GM12878 (cell line): Measurements from ENCODE around the gene NDUFV2. TPM values are rescaled to one million over a fixed set of nuclear protein-coding genes. Genes with fewer than 3 reads are reported as not detected.

Experiments used
- EED ChIP-seq: sonication (generic); IDR thresholded peaks from 2 replicates; pipeline ENCODE4 v1.6.1; 2016; ENCODE audit warnings: antibody characterized with exemption, low read depth
- FOXM1 ChIP-seq: IDR thresholded peaks from 2 replicates; pipeline ENCODE4 v1.6.1; 2012; ENCODE audit warnings: low read depth, mild to moderate bottlenecking, inconsistent platforms, low read length, moderate library complexity
- HDAC6 ChIP-seq: fragments of 200-600 bp; sonication (generic); IDR thresholded peaks from one replicate; pipeline ENCODE4 v1.8.0; 2017; ENCODE audit warnings: antibody characterized with exemption; ENCODE audit not compliant: unreplicated experiment
- KDM1A ChIP-seq: fragments of 200-600 bp; sonication (generic); IDR thresholded peaks from 2 replicates; pipeline ENCODE4 v1.6.1; 2016; ENCODE audit warnings: borderline replicate concordance
- MEF2B ChIP-seq: fragments of 450-650 bp; IDR thresholded peaks from 2 replicates; pipeline ENCODE4 v1.6.1; 2018; ENCODE audit warnings: mild to moderate bottlenecking, moderate library complexity; ENCODE audit not compliant: partially characterized antibody, poor library complexity, severe bottlenecking
- MLLT1 ChIP-seq: fragments of 450-650 bp; IDR thresholded peaks from 2 replicates; pipeline ENCODE4 v1.6.1; 2016; ENCODE audit warnings: mild to moderate bottlenecking
- MTA2 ChIP-seq: fragments of 450-650 bp; IDR thresholded peaks from 2 replicates; pipeline ENCODE4 v1.6.1; 2016; ENCODE audit warnings: low read depth, mild to moderate bottlenecking, moderate library complexity
- MTA3 ChIP-seq: IDR thresholded peaks from 2 replicates; pipeline ENCODE4 v1.6.1; 2012; ENCODE audit warnings: low read length, inconsistent platforms, borderline replicate concordance
- MYB ChIP-seq: fragments of 150-350 bp; IDR thresholded peaks from 2 replicates; pipeline ENCODE4 v1.6.1; 2014; ENCODE audit warnings: mild to moderate bottlenecking, low read depth, low read length, borderline replicate concordance
- NFYA ChIP-seq: IDR thresholded peaks from 2 replicates; pipeline ENCODE4 v1.6.1; 2011; ENCODE audit warnings: low read depth, mild to moderate bottlenecking, low read length, improper control_type of control experiment, borderline replicate concordance
- NR2F1 ChIP-seq: fragments of 450-650 bp; conservative IDR thresholded peaks from 2 replicates; pipeline ENCODE4 v1.6.1; 2017; ENCODE audit warnings: mild to moderate bottlenecking
- POLR2AphosphoS2 ChIP-seq: IDR thresholded peaks from 2 replicates; pipeline ENCODE4 v1.6.1; 2011; ENCODE audit warnings: low read depth, mild to moderate bottlenecking, low read length, improper control_type of control experiment, moderate library complexity
- RELB ChIP-seq: fragments of 450-650 bp; IDR thresholded peaks from 2 replicates; pipeline ENCODE4 v1.6.1; 2017; ENCODE audit warnings: low read depth, mild to moderate bottlenecking, moderate library complexity
- SKIL ChIP-seq: fragments of 450-650 bp; IDR thresholded peaks from 2 replicates; pipeline ENCODE4 v1.6.1; 2017; ENCODE audit warnings: mild to moderate bottlenecking, low read depth, inconsistent platforms; ENCODE audit not compliant: poor library complexity, severe bottlenecking
- SMAD1 ChIP-seq: fragments of 450-650 bp; IDR thresholded peaks from 2 replicates; pipeline ENCODE4 v1.6.1; 2018; ENCODE audit warnings: mild to moderate bottlenecking, low read depth; ENCODE audit not compliant: partially characterized antibody
- TAF1 ChIP-seq: IDR thresholded peaks from 2 replicates; pipeline ENCODE4 v1.6.1; 2011; ENCODE audit warnings: mild to moderate bottlenecking, low read depth, low read length, borderline replicate concordance
- ZBTB40 ChIP-seq: fragments of 450-650 bp; IDR thresholded peaks from 2 replicates; pipeline ENCODE4 v1.6.1; 2016; ENCODE audit warnings: mild to moderate bottlenecking, moderate library complexity, borderline replicate concordance
- ZNF217 ChIP-seq: fragments of 450-650 bp; IDR thresholded peaks from 2 replicates; pipeline ENCODE4 v1.6.1; 2017; ENCODE audit warnings: antibody characterized with exemption, mild to moderate bottlenecking
- polyA plus RNA-seq, 11 experiments: library from polyadenylated mRNA; depleted of rRNA in 4 of 11; unstranded in 6 of 11; stranded (reverse) in 5 of 11; fragments of >200 nt; fragmentation: Nextera tagmentation in 4 of 11; fragmentation: Illumina TruSeq in 1 of 11; extraction: Ambion mirVana in 4 of 11; extraction: Trizol in 1 of 11; gene quantifications; 1 replicate in 1 of 11; 2 replicates in 10 of 11; pipeline versions ENCODE4 v1.2.1 to v1.2.3, GENCODE V29; 2011 to 2016; ENCODE audit warnings: inconsistent platforms in 2 of 11, missing spikeins in 2 of 11, low read depth in 1 of 11
- total RNA-seq, 4 experiments: library from RNA; depleted of rRNA in 3 of 4; stranded (reverse); fragments of >200 nt in 3 of 4; fragmentation: Illumina TruSeq in 1 of 4; extraction: Trizol in 1 of 4; gene quantifications; 2 replicates each; pipeline versions ENCODE4 v1.2.1 to v1.2.3, GENCODE V29; 2013 to 2021
- TF ChIP-seq, protein P1 (sequence below): IDR thresholded peaks from 2 replicates; pipeline ENCODE4 v1.6.1; 2011; ENCODE audit warnings: low read depth, low read length, improper control_type of control experiment, borderline replicate concordance

Gene NDUFV2
- total and polyA plus RNA-seq, 10 of the 15 experiments (the other 5 are each of a cell fraction or from before 2014, with no cell fraction given), result 236 to 590 (median 321) TPM

DNA sequence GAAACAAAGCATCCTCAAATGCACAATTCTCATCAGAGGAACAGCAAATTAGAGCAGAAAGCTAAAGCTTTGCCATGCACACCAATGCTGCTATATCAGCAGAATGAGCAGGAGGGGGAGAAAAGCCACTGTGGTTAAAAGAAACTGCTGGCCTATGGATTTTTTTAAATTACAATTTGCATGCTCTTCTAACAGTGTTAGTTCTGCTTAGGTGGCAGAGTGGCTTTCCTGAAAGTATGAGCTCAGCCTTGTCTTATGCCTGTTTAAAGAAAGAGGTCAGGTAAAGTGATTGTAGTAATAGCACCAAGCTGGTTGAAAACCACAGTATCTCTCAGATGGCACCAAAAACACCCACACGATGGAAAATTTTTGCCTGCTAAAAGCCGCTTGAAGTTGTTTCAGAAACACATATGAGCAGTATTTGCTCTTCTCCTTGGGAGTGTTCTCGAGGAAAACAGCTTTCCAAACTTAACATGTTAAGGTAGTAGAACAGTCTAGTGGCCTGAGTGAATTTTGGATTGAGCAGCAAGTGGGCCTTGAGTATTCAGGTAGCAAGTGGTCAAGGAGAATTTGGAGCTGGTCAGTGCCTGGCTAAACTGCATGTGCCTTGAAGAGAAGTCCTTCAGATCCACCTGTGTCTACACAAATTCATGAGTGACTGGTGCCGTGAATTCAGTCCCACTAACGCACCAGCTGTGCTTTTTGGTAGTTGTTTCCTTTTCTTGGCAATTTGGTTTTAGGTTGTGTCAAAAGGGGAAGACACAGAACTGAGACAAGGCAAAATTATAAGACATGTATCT is 19.6 kb upstream of the NDUFV2 start (continued):
- TF ChIP-seq, protein P1, sequence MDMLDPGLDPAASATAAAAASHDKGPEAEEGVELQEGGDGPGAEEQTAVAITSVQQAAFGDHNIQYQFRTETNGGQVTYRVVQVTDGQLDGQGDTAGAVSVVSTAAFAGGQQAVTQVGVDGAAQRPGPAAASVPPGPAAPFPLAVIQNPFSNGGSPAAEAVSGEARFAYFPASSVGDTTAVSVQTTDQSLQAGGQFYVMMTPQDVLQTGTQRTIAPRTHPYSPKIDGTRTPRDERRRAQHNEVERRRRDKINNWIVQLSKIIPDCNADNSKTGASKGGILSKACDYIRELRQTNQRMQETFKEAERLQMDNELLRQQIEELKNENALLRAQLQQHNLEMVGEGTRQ, result no peak
- peak; percentile 44; the same call in 1 of the 2 replicates for TF ChIP-seq EED
- peak; percentile 70 for TF ChIP-seq MTA2
- peak; percentile 52; the same call in 1 of the 2 replicates for TF ChIP-seq NR2F1
- no peak for TF ChIP-seq NFYA
- TF ChIP-seq FOXM1, result peak; percentile 28; the same call in 1 of the 2 replicates
- no peak for TF ChIP-seq ZBTB40
- no peak for TF ChIP-seq HDAC6
- TF ChIP-seq MLLT1, result peak; percentile 45; the same call in 1 of the 2 replicates
- peak; percentile 66 for TF ChIP-seq RELB
- TF ChIP-seq MTA3, result peak; percentile 67; the same call in 1 of the 2 replicates
- TF ChIP-seq MYB, result no peak
- no peak for TF ChIP-seq SKIL
- no peak for TF ChIP-seq POLR2AphosphoS2
- no peak for TF ChIP-seq TAF1
- no peak for TF ChIP-seq ZNF217
- TF ChIP-seq SMAD1, result no peak
- no peak for TF ChIP-seq KDM1A
- TF ChIP-seq MEF2B, result no peak
